ENCODE measurements around the gene ABLIM3.
"Not testable (repeated sequence)": the region's sequence is repeated elsewhere in the genome, so short reads cannot be mapped to it uniquely, and the experiment has no call there.

The ABLIM3 gene

DNA sequence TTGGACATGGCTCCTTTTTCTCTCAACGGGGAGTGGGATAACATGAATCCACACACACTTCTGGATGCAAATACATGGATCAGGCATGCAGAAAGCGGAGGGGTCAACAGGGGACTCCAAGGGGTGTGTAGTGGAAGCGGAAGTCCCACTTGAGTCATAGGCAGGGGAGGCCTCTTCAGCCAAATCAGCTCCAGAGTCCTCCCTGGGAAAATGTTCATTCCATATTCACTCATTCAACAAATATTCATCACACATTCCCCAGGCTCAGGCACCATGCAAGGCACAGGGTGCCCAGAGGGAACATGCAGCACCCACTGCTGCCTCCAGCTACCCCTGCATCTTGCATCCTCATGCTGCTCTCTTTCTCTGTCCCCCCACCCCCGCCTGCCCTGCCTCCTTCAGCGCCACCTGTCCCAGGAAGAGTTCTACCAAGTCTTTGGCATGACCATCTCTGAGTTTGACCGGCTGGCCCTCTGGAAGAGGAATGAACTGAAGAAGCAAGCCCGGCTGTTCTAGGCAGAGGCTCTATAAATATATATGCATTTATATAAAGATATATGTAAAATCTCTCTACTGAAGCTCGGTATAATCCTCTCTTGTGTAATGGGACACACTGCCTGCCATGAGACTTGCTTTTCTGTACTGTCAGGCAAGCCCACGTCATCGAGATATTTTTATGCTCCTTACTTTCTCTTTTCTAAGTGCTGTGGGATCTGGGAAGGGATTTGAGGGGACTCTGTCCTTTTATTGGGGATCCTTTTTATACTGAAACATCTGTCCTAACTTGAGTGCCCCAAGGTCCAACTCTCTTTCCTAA is 116.8 kb downstream of the ABLIM3 start:
- no peak for DNase-seq (ENCODE audit: low read depth in 2 of 2)

GRCh38 chr5:149260761-149261160 is 119.5 kb downstream of the ABLIM3 start:
- no peak for DNase-seq (ENCODE audit: low read depth in 2 of 2)

GRCh38 chr5:149261246-149261645 is 120.0 kb downstream of the ABLIM3 start:
- DNase-seq (ENCODE audit: low read depth in 2 of 2), result no peak

- no peak for DNase-seq (ENCODE audit: low read depth in 2 of 2)
These were observed 121.0 kb downstream of the ABLIM3 start for GRCh38 chr5:149262315-149262714.

GRCh38 chr5:149264439-149265067 is 123.3 kb downstream of the ABLIM3 start:
- peak in 1 of 2 donors; percentile 28 for DNase-seq (ENCODE audit: low read depth in 2 of 2)

DNA sequence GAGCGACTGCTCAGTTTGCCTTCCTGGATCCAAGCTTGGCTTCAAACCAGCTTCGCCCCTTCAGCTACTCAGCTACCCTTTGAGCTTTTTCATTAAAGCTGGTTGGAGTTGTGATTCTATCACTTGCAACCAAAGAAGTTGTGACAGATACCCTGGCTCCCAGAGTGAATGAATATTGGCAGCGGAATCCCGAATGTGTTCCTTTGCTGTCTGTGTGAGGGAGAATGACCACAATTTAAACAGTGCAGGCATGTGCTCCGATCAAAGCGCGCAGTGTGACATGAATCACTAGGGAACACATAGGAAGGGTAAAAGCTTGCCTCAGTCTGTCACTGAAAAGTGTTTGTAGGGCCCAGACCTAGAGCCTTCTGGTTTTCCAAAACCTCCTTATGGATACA is 123.8 kb downstream of the ABLIM3 start:
- no peak for DNase-seq (ENCODE audit: low read depth in 2 of 2)

DNA sequence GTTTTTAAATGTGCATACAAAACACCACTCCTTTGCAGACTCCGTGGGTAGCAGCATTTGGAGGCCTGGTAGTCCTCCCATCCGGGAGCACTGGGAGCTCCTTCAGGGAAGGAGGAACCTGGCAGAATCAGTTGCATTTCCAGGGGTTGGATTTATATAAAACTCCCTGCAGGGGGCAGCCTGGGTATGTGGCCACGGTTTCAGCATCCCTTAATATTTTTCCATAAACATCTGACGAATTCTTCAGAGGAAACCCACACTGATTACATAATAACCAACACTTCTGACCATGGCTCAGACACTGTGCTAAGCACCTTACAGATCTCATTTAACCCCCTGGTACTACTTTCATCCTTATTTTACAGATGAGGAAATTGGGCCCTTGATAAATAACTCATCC is 124.3 kb downstream of the ABLIM3 start:
- no peak for DNase-seq (ENCODE audit: low read depth in 2 of 2)

DNA sequence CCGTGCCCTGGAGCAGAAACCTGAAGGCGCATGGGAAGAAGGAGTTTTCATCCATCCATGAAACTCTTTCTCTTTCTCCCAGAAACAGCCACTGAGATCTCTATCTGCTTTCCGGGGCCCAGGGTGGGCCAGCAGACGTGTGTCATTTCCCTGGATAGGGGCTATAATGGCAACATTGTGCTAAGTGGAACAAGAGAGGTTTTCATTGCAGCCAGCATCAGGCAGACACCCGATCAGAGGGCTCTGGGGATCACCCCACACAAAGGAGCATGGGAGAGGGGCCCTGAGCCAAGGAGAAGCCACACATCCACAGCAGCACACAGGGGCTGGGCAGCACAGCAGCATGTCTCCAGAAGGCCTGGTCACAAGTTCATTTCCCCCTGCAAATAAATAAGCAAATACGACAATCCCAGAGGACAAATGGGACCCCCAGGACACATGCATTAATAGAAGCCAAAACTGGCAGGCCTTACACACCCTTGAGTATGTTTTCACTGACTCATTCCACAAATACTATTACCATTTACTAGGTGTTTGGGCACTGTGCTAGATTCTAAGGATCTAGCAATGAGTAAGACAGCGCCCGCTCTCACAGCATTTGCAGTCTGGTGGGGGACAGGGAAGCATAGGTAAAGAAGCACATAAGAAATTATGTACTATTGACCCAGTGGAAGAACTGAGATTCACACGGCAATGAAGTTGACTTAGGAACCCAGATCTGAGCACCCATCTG is 126.1 kb downstream of the ABLIM3 start:
- no peak for DNase-seq (ENCODE audit: low read depth in 2 of 2)

GRCh38 chr5:149268928-149269557 is 127.8 kb downstream of the ABLIM3 start:
- no peak for DNase-seq (ENCODE audit: low read depth in 2 of 2)

DNA sequence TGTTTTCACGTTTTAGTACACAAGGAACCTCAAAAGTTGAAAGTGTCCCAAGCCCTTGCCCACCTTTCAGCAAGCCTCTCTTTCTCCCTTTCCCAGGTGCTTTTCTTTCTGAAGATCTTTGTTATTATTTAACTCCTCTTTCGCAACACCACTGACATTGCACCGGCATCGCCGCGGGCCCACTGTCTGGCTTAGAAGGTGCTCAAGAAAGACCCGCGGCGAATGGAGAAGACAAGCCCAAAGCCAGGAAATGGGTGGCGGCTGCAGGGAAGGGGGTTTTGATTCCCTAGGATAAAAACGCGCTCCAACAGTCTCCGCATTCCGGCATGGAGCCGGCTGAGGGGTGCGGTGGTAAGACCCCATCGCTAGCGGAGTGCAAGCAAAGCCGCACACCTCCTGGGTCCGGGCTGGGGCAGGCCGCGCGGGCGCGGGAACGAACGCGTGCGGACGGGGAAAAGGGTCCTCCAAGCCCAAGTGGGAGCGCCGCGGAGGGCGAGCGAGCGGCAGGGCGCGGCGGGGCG is 130.0 kb downstream of the ABLIM3 start:
- DNase-seq (ENCODE audit: low read depth in 2 of 2), result no peak

- DNase-seq (ENCODE audit: low read depth in 2 of 2), result peak in 1 of 2 donors; percentile 11
These were observed 130.6 kb downstream of the ABLIM3 start, which contains the start of gene AFAP1L1 for GRCh38 chr5:149271716-149272563. Gene AFAP1L1, plus strand, starts transcription at chr5:149271859. Its CDS starts 110 bp downstream, at chr5:149271969.

DNA sequence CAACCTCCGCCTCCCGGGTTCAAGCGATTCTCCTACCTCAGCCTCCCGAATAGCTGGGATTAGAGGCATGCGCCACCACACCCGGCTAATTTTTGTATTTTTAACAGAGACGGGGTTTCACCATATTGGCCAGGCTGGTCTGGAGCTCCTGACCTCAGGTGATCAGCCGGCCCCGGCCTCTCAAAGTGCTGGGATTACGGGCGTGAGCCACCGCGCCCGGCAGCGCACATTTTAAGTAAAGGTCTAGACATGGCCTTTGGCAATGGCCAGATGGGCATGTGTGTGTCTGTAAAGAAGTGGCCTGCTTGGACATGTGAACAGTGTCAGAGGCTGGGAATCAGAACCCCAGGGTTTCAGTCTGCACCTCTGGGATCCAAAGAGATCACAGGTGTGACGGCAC is 131.5 kb downstream of the ABLIM3 start:
- DNase-seq (ENCODE audit: low read depth in 2 of 2), result not testable (repeated sequence)

GRCh38 chr5:149273237-149273636 is 131.9 kb downstream of the ABLIM3 start:
- no peak for DNase-seq (ENCODE audit: low read depth in 2 of 2)

GRCh38 chr5:149273950-149274349 is 132.7 kb downstream of the ABLIM3 start:
- DNase-seq (ENCODE audit: low read depth in 2 of 2), result no peak

- no peak for DNase-seq (ENCODE audit: low read depth in 2 of 2)
These were observed 133.6 kb downstream of the ABLIM3 start for GRCh38 chr5:149274939-149275338.

- DNase-seq (ENCODE audit: low read depth in 2 of 2), result no peak
These were observed 136.5 kb downstream of the ABLIM3 start for GRCh38 chr5:149277801-149278200.

DNA sequence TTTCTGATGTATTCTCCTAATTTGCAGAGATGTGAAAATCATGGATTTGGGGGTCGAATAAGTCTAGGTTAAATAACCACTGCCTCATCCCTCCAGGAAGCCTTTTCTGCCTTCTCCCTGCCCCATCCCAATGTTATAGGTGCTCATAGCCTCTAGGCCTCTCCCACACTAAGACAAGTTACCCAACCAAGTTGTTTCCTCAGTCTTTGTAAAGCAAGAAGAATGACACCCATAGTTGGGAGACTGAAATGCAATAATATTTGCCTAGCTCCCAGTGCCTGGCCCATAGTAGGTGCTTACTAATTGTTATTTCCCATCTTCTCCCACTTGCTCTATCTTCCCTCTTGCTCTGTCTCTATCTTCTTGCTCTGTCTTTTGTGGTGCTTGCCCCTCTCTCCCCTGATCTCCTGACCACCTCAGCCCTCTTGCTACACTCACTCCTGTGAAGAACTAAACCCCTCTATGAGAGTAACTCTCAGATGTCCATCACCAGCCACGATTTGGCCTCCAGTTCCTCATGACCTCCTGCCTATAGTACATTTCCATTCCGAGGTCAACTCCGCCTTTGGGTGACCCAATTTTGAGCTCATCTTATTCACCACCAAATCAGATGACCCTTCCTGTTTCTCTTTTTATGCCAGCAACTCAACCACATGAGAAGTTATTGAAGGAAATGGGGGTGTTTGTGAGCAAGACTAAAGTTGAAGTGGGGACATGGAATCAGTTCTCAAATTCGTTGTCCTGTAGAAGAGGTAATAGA is 137.3 kb downstream of the ABLIM3 start:
- DNase-seq (ENCODE audit: low read depth in 2 of 2), result no peak

- no peak for DNase-seq (ENCODE audit: low read depth in 2 of 2)
These were observed 138.4 kb downstream of the ABLIM3 start for GRCh38 chr5:149279661-149280060.

DNA sequence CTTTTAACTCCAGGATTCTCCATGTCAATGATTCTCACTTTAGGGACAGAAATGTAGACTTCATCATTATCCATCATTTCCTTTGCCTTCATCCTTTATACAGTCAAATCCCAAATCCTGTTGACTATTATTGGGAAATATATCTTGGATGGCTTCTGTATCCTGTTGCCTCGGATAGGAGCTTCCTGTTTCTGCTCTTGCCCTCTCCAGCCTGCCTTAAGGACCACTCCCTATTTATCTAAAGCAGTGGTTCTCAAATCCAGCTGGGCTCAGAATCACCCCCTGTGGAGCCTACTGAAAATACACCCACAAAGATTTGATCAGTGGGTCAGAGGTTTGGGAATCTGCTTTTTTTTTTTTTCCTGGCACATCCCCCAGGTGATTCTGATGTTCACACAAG is 138.8 kb downstream of the ABLIM3 start:
- DNase-seq (ENCODE audit: low read depth in 2 of 2), result no peak

DNA sequence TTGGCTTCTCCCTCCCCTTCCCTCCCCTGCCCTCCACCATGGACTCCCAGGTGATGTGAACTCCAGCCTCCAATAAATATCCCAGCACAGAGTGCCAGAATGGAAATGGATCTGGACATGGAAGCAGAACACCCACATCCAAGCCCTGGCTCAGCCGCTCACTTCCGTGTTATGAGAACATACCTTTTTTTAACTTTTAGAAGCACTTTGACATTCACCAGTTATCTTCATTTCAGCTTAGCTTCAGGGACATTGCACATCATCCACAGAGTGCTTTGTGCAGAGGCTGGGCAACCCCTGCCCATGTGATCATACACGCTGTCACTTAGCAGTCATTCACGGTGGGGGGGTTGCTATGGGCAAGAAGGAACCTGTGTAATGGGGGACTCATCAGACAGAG is 139.5 kb downstream of the ABLIM3 start:
- no peak for DNase-seq (ENCODE audit: low read depth in 2 of 2)
